HL-60/S4 treated with retinoic acid at 250 ng/mL for 4 days and 3 days (cell line): Measurements from ENCODE around the gene PTPRR.

Experiments
- in situ Hi-C: fragments of 300-500 bp; cut with MboI; formaldehyde crosslinking; loops from 2 replicates; pipeline ENCODE4 v1.7.0; 2022; ENCODE audit warnings: low sequenced_read_pairs

Gene PTPRR

DNA sequence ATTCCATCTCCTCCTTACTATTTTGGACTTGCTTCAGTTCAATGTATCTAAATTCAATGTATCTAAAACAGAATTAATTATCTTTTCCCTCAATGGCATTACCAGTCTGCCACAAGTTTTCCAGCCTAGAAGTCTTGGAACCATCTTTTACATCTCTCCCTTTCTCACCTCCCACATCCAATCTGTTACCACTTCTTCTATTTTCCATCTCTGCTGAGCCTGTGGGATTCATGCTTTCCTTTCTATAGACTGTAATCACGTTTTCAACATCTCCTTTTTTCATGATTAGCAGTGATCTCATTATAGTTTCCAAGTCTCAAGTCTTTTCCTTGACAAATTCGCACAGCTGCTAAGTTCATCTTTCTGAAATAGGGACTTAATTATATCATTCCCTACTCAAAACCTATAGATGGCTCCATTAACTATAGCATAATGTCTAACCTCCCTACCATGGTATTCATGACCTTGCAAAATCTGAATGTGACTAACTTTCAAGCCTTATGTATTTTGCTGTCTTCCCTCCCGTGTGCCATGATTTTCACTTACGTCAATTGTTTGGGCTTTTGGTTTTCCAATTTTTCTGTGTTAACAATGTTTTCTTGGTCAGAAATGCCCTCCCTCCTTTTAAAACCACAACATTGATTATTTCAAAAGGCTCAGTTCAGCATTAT is 262.8 kb downstream of the PTPRR start:
- in situ Hi-C loops: no loop called here

DNA sequence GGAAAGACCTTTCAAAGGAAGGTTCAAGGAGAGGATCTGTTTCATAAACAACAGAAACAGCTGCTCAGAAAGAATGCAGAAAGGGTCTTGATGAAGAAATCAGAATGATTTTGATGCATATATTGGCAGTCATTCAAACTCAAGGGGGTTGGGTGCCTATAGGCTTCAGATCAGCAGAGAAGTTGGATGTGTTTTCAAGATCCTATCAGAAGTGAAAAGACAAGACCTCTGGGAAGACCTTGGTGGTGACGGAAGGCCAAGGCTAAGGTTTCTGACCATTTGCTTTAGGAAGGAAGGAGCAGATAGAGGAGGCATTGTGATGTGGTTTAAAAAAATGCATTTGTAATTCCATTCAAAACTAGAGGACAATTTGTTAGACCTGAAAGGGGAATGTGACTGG is 268.1 kb downstream of the PTPRR start:
- in situ Hi-C loops: no loop called here

DNA sequence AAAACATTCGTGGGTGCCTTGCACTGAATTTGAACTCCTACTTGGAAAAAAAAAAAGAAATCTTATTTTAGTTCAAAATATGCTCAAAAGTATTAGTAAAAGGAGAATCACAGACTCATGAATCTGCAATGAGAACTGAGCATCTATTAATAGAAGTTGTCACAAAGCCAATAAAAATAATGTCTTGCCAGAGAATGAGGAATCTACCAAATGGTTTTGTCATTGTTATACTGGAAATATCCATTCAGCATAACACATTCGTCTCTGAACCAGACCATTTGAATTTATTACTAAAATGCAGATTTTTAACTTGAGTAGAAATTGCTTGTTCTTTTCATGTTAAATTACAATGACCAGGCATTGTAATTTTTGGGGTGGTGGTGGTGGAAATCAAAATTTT is 271.7 kb downstream of the PTPRR start:
- in situ Hi-C loops: no loop called here

DNA sequence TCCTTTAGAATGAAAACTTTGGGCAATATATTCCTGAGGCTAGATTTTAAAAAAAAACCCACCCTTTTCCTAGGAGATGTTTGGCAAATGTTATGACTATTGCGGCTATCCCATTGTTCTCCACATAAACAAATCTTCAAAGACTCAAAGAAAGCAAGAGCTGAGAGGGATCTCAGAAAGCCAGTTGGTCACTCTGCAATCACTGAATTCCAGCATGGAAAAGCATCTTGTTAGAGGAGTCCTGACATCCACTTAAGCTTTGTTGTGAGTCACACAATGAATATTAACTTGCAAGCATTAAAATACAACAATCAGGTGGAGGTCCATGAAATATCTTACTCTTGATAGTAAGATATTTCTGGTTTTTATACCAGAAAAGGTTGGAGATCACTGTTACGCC is 272.3 kb downstream of the PTPRR start:
- in situ Hi-C loops: no loop called here

DNA sequence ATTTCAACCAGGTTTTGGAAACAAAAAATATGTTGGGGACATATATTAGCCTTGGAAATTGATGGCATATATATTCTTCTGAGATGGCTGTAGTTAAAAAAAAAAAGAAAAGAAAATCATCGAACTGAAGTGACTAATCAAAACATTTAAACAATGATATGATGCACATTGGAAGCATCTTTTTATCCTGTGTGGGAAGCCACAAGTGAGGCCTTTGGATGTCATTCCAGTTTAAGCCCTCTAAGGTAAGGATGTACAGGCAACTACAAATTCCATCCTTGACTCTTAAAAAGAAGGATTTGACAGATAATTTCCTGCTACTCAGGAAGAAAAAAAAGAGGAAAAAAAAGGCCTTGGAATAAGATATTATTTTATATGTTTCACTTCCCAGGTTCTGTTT is 273.7 kb downstream of the PTPRR start:
- in situ Hi-C loops: no loop called here

DNA sequence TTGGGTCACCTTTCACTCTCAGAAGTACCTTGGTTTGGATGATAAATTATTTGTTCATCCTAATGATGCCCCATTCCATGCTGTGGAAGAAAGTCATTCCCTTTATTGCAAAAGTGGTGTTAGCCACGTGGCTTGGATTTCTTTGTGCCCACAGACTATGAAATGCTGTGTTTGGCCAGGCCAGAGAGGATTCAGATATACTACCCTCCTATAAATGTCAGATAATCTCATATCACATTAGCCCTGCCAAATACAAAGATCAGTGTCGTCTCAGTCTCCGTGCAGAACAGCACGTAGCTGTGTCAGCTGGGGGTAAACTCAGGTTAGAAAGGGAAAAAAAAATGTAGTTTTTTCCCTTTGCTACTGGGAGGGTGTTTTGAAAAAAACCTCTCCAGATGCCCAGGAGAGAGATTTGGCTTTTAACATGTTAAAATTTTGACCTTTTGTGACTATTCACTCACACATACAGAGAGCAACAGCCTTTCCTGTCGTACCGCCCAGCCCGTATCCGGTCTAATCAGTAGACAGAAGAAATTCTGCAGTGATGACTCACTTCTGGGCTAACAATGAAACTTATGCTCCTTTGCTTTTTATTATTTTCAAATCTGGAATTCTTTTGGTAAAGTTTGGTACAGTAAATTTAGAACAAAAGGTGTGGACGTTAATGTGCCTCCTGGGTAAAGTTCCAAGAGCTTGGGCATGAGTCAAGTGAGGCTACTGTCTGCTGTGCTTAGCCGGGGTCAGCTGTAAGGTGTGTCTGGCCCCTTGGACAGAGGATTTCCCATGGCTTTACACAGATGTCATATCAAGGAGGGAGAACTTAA is 274.8 kb downstream of the PTPRR start:
- in situ Hi-C loops: no loop called here

DNA sequence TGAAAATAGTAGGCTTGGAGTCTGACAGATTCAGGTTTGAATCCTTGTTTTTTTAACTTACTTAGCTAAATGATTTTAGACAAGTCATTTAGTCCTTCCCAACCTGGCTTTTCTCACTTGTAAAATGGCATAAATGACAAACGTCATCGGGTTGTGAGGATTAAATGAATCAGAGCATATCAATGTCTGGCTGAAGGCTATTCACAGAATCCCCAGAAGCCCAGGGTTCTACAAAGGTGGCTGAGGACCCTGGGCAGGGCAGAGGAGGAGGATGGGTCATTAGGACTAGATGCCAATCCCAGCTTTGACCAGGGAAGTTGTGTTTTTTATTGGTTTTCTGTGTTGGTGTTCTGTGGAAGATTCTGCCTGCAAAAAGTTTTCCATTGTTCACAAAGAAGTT is 275.7 kb downstream of the PTPRR start:
- in situ Hi-C loops: no loop called here

DNA sequence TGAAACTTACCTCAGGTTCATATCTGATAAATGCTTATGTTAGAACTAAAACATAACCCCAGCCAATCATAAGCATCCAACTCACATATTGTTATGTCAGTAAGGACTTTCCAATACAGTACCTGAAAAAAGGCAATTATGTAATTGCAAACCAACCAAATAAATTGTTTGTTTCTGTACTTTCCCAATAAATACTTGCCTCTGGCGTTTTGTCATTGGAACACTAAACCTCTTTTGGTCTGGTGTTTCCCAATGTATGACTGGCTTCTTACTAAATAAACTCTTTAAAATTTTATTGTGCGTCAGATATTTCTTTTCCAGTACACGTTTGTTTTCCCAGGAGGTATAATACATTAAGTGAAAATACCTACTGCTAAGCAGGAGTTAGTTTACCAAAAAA is 276.6 kb downstream of the PTPRR start:
- in situ Hi-C loops: no loop called here

DNA sequence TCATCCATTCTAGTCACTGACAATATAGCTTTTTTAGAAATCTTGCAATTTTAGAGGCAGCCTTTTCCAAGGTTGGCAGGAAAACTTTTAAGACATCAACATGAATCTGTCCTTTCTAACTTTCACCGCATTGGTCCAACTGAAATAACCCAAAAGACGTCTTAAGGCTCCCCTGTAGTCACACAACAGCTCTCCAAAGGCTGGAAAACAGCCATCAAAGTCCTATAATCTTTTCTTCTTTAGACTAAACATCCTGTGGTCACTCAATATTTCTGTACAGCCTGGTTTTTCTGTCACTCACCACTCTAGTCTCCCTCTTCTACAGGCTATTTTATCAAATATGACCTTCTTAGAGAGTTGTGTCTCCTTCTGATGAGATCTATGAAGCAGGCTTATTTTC is 278.8 kb downstream of the PTPRR start:
- in situ Hi-C loops: no loop called here

DNA sequence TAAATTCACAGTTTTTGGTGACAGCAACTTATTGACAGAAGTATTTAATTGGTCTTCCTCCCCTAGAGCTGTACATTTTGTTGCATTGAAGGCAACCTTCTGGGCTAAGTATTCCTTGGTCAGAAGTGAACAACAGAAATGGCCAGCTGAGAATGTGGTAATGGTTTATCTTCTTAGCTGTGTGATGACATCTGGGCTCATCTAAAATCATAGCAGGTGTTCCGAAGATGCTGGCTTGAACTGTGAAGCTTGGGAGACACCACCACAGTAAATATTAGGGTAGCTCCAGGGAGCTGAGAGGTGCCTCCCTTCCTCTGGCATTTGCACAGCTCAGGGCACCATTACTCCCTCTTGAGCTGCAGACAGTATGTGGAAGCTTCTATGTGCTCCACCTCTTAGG is 279.6 kb downstream of the PTPRR start:
- in situ Hi-C loops: no loop called here

DNA sequence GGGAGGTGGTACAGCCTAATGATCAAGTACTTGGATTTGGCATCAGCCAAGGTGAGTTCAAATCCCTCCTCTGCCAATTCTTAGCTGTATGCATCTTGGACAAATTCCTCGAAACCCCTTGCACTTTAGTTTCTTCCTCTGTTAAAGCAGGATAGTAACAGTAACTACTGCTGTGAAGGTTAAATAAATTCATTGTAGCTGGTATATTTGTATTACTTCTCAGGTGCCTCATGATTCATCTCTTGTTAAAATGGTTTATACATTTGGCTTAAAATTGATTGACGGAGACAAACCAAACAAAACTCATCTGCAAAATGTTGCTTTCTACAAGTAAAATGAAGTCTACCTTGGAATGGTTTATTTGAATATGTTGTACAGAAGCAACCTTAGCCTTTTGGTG is 281.0 kb downstream of the PTPRR start:
- in situ Hi-C loops: no loop called here

DNA sequence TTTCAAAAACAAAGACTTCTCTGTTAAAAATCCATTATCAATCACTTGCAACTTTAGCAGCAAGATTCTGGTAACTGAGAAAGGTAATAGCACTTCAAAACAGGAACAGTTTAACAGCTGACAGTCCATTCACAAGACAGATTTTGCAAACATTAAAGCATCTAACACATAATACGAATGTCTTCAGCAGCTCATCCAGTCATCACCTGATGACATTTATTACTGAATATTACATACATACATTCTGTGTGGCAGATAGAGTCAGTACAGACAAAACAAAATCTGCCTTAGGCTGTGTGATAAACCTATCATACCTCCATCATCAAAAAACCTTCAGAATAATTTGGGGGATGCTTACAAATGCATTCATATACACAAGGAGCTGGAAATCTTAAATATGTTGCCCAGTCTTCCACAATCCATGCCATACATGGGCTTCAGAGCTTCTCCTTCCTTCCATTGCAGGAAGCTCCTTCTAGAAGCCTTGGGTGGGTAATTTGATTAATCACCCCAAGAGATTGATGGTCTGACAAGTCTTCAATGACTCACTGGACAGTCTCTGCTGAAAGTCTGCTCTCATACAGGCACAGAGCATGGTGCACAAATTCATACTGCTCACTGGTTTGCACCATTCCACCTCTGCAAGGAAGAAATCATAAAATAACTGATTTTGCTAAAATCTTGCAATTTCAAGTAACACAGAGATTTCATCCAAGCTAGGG is 281.7 kb downstream of the PTPRR start:
- in situ Hi-C loops: no loop called here

DNA sequence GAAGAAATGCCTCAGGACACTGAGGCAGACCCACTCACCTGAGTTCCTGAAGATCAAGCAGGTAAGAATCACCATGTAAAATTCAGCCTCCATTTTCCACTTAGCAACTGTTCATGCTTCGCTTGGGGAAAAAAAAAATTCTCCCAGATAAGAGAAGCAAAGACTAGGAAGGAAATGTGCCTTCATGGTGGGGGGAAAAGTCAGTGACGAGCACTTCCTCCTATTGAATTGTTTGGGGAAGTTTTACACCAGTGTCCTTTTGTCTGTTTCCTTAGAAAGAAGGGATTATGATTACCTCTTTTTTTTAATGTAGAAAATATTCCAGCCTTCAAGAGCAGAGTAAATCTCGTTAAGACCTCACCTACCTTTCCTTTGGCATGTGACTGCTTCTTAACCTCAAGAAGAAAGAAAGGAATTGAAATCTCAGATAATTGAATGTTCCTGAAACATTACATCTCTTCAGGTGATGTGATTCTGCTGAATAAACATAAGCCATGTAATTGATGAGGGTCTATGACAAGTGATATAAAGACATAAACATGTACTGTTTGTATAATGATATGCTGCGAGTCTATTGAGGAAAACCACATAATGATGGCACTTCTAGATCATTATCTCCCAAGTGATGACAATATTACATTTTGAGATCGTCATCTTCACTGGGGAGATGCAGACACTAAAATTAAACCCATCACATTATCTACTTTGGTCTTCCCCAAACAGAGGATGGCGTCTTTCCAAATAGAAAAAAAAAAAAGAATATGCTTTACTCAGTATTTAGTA is 283.0 kb downstream of the PTPRR start, which contains the start of gene PTPRB:
Gene PTPRB (minus strand): TSS at position 127 of the 783 bp plus-strand sequence. CDS start 34 bp downstream, at position 93.
- in situ Hi-C loops: no loop called here

DNA sequence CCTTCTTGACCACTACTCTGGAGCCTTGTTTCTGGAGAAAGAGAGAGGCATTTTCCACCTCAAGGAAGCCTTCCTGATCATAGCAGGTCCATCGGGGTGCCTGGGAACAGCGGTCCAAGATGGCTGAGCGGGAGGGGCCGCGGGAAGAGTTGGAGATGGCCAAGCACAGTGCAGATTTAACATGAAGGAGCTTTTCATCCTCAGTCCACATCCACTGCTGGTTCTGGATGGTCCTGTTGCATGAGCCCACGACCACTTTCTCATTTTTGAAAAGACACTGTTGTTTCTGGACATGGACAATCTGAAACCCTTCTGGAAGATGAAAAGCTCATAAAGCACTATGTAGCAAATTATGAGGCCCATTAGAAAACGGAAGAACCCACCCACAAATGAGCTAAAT is 284.8 kb downstream of the PTPRR start:
- in situ Hi-C loops: no loop called here

DNA sequence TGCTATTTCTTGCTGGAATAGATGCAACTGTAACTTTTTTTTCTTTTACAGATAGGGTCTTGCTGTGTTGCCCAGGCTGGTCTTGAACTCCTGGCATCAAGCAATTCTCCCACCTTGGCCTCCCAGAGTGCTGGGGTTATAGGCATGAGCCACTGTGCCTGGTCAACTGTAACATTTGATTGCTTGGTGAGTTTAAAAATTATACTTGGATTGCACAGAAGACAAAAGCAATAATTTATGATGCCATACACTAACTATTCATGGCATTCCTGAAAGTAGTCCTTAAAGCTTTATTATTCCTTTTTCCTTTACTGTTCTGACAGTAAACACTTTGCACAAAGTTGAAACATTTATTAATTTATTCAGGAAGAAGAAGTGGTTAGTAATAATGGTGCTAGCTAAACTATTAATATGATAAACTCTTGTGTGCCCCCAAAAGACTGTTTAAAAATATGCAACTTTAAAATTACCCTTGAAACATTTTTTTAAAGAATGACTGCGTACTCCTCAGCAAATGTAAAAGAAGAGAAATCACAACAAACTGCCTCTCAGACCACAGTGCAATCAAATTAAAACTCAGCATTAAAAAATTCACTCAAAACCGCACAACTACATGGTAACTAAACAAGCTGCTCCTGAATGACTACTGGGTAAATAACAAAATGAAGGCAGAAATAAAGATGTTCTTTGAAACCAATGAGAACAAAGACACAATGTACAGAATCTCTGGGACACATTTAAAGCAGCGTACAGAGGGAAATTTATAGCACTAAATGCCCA is 291.6 kb downstream of the PTPRR start:
- in situ Hi-C loops: no loop called here

DNA sequence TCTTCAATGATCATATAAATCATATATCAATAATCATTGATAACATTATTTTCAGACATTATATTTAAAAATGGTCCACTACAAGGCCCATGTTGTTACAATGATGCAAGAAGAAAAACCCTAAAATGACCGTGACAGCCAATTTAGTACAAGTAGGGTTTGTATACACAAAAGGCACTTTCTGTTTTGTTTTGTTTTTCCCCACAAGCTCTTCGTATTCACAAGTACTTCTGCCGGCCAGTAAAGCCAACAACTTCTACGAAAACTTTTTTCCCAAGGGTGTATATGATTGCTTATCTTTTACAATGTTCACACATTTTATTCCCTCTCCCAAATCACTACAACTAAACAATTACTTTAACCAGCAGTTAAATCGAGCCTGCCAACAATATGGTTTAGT is 292.9 kb downstream of the PTPRR start:
- in situ Hi-C loops: no loop called here

DNA sequence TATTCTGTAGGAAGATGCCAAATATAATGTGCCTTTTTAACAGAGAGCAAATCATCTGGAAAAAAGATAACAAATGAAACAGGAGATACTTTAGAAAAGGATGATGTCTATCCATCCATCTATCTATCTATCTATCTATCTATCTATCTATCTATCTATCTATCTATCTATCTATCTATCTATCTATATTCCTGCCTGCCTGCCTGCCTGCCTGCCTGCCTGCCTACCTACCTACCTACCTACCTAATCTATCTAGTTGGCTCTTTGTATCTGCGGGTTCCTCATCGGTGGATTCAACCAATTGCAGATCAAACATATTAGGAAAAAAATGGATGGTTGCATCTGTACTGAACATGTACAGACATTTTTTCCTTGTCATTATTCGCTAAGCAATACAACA is 294.4 kb downstream of the PTPRR start:
- in situ Hi-C loops: no loop called here

DNA sequence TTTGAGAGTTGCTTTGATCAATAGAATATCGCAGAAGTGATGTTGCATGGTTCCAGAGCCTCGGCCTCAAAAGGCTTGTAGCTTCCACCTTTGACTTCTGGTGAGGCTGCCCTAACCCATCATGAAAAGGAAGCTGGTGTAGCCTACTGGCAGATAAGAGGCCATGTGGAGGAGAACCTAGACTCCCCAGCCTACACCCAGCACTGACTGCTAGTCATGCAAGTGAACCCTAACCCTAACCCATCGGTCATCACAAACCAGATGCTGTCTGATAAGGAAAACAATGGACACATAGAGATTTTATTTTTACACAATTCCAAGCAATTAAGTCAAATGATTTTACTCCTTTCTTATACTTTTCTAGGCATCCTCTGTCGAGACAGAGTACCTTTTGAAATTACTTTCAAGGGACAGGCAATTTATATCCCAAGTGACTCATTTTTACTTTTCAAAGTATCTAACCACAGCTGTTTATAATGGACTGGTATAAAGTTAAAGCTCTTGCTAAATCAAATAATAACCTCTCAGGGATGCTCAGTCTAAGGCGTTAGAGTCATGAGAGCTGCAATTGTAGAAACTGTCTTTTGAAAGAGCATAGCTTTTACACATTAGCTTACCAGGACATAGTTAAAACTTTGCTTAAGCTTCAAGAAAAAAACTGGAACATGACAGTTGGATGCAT is 300.9 kb downstream of the PTPRR start:
- in situ Hi-C loops: no loop called here

DNA sequence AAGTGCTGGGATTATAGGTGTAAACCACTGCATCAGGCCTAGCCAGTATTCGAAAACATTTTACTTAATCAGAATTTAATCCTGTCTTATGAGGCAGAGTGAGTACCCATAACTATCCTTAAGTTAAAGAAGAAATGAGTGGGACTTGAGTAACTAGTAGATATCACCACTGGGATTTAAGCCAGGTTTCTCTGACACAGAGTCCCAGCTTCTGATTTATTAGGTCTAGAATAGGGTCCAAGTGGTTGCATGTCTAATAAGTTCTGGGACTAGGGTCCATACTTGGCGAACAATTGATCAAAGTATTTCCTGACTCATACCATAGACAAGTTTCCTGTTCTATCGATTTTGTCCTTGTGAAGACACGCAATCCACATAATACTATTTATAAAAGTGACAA is 302.2 kb downstream of the PTPRR start:
- in situ Hi-C loops: no loop called here

DNA sequence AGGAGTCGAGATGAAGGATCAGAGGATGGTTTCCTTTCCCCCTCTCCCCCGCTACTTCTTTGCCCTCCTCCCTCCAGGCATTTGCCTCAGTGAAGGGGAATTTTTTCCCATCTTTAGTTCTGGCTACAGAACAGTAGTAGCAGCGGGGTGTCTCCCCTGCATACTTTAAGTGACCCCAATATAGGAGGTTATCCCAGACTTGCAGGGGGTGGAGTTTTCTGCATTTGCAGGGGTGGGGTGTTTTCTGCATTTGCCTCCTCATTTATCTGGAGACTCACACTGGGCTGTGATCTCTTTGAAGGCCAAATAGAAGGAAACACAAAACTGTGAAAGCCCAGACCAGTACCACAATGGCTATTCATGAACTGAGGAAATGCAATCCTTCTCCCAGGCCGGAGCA is 303.1 kb downstream of the PTPRR start:
- in situ Hi-C loops: no loop called here
